GM10266 (cell line): ENCODE measurements around the gene IL17REL.

Experiments used
- DNase-seq: peaks from one replicate; pipeline ENCODE4 v3.0.0; 2012; ENCODE audit errors: extremely low spot score
- TF ChIP-seq, protein P1 (sequence below): IDR thresholded peaks from 2 replicates; pipeline ENCODE4 v1.5.1; 2012; ENCODE audit warnings: mild to moderate bottlenecking, low read depth; ENCODE audit not compliant: control insufficient read depth, insufficient read depth; ENCODE audit errors: missing control alignments

IL17REL gene

DNA sequence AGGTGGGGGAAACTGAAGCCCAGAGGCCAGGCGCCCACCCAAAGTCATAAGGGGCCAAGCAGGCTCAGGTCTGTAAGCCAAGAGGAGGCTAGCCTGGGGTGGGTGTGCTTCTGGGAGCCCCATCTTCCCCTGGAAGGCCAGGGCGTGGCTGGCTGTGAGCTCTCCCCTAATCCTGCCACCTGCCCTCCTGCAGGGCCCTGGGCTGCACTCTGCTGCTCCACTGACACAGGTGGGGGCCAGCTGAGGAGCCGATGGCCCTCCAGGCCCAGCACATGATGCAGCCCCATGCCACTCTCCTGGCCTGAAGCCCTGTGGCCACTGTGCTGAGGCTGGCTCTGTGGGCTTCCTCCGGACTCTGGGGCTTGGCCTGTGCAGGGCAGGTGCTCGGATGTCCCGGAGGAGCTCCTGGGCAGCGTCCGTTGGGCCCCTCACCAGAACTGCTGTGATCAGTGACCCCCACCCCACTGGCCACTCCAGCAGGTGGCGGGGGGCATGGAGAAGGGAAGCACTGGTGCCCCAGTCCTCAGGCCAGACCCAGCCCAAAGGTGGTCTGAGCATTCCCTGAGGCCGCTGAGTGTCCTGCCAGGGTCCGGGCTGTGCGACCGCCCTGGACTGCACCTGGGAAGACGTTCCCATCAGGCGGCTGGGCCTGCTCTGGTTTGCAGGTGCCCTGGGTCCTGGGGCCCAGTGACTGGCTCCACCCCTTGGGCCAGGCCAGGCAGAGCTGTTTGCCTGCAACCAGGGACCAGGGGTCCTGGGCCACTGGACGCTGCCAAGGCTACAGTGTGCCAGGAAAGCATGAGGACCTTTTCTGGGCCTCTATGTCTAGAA lies 43.5 kb downstream of the IL17REL start:
- TF ChIP-seq, protein P1, sequence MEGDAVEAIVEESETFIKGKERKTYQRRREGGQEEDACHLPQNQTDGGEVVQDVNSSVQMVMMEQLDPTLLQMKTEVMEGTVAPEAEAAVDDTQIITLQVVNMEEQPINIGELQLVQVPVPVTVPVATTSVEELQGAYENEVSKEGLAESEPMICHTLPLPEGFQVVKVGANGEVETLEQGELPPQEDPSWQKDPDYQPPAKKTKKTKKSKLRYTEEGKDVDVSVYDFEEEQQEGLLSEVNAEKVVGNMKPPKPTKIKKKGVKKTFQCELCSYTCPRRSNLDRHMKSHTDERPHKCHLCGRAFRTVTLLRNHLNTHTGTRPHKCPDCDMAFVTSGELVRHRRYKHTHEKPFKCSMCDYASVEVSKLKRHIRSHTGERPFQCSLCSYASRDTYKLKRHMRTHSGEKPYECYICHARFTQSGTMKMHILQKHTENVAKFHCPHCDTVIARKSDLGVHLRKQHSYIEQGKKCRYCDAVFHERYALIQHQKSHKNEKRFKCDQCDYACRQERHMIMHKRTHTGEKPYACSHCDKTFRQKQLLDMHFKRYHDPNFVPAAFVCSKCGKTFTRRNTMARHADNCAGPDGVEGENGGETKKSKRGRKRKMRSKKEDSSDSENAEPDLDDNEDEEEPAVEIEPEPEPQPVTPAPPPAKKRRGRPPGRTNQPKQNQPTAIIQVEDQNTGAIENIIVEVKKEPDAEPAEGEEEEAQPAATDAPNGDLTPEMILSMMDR = no peak
- no peak for DNase-seq

DNA sequence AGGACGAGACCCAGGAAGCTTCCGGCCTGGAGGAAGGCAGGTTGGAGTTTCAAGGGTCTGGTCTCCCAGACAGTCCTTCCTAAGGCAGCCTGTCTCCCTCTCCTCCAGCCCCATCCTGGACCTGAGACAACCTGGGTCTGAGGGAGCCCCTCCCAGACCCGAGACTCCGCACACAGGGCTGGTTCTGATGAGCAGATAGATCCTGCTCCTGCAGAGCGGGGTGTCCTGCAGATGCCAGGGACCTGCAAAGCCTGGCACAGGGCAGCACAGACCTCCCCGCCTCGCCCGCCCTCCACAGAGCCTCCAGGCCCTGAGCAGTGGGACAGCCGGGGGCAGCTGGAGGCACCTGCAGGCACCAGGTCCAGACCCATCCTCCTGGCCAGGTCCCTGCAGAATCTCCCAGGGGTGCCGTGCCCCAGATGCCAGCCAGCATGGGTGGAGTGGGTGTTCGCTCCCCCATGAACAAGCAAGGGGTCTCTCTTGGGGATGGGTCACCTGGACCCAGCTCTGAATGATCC lies 44.2 kb downstream of the IL17REL start:
- no peak for DNase-seq
- TF ChIP-seq, protein P1 = no peak

DNA sequence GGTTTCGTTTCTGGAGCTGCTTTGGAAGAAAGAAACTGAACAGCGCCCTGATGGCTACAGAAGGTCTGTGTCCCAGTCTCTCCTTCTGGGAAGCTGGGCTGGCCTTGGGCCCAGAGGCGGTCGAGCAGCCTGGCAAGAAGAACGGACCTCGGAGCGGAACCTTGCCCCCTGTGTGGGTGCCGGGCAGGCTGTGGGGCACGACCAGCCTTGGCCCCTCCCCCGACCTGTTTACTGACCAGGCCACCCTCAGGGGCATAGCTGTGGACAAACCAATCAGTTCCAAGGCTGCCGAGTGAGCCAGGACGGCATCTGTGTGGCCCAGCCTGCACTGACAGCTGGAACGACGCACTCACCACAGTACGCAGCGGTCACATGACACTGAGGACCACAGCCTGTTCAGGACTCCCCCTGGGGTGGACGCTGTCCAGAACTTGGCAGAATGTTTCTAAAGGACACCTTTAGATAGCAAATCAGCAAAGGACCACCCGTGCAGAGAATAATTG lies 44.8 kb downstream of the IL17REL start:
- DNase-seq = no peak
- TF ChIP-seq, protein P1 = no peak

- TF ChIP-seq, protein P1 = peak; percentile 20
- no peak for DNase-seq
These were observed 45.5 kb downstream of the IL17REL start for GRCh38 chr22:49966774-49967705.

GRCh38 chr22:49966041-49966773 lies 46.4 kb downstream of the IL17REL start:
- TF ChIP-seq, protein P1 = no peak
- no peak for DNase-seq

GRCh38 chr22:49965091-49966040 lies 47.2 kb downstream of the IL17REL start:
- TF ChIP-seq, protein P1 = no peak
- DNase-seq = no peak
